DMS79 (cell line): ENCODE data around the gene STRIP1.
"Not testable (repeated sequence)": the region's sequence is repeated elsewhere in the genome, so short reads cannot be mapped to it uniquely, and the experiment has no call there.

ENCODE experiments used
- DNase-seq: peaks from one replicate; lab custom pipeline; 2025; lab: John Stamatoyannopoulos, UW

STRIP1 gene

DNA sequence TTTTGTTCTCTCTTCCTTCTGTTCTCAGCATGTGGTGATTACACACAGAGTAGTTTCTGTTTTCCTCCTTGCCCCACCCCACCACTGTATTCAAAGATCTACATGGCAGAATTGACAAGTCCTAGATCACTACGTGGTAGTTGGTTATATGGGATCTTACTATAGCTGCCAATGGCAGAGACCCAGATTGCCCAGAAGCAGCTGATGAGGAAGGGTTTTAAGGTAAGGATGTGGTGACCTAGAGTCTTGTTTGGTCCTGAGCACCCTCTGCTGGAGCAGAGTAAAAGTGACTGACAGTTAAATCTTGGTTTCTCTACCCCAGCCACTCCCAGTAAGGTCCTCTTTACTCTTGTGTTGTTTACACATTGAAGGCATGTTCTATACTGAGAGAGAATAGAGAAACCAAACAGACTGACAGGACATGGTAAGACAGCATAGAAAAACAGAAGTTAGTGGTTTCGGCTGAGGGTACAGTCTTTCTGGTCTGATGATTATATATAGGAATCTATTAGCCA is 22.8 kb upstream of the STRIP1 start:
- no peak for DNase-seq

DNA sequence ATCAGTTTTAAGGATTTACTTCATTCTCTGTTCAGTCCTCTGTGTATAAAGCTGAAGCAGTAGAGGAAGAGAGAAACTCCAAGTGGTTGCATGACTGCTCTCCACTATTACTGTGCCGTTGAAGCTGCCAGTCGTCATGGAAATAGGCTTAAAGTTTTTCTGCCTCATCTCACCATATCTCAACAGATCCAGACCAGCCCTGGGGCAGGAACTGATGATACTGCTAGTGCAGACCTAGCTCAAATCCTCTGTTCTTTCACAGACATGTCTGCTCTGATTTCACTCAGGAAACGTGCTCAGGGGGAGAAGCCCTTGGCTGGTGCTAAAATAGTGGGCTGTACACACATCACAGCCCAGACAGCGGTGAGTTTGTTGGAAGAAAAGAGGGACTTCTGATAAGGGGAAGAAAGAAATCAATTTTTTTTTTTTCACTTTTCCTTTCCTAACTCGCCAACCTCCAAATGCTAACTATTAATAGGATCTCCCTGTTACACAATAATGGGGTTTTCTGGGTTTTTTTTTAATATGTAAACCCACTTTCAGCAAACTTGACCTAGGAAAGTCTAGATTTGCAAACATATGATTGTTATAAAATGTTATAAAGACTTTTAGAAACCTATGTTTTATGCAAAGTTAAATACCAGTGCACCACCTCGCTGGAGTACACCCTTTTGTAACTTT is 22.2 kb upstream of the STRIP1 start:
- DNase-seq, result no peak

DNA sequence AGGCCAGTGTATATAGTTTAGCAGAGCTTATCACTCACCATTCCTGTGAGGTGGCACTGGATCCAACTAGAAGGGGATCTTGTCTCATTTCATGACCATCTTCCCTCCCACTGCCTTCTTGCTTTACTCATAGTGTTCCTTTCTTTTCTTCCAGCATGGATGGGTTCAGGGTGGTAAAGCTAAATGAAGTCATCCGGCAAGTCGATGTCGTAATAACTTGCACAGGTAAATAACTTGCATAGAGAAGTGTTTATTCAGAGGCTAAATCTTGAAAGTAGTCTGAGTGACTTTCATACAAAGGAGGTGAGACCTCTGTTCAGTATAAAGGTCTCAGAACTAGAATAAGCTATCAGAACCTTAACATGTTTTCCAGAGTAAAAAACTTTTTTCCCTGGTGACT is 16.6 kb upstream of the STRIP1 start:
- no peak for DNase-seq

DNA sequence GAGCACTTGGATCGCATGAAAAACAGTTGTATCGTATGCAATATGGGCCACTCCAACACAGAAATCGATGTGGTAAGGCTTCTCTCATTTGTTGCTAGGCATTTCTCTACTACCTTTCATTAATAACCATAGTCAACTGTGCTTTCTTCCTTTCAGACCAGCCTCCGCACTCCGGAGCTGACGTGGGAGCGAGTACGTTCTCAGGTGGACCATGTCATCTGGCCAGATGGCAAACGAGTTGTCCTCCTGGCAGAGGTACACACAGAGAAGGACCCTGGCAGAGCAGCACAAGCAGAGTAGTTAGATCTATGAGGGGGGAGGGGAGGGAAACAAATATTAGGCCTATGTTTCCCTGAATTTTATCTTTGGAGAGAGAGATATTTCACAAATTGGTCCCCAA is 16.0 kb upstream of the STRIP1 start:
- no peak for DNase-seq

DNA sequence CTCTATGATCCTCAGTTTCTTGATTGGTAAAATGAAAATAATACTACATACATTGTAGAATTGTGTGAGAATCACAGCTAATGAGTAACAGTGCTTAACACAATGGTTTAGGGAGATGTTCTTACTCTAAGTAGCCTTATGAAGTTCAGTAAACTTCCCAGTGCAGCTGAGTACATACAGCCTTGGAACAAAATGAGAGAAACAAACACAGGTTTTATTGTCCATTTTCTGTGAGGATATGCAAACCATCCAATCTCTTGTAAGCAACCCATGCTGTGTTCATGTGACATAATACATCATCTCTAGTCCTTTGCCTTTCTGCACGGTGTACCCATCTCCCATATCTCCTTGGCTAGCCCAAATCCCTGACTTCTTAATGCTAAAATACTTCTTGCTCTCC is 14.7 kb upstream of the STRIP1 start:
- no peak for DNase-seq

DNA sequence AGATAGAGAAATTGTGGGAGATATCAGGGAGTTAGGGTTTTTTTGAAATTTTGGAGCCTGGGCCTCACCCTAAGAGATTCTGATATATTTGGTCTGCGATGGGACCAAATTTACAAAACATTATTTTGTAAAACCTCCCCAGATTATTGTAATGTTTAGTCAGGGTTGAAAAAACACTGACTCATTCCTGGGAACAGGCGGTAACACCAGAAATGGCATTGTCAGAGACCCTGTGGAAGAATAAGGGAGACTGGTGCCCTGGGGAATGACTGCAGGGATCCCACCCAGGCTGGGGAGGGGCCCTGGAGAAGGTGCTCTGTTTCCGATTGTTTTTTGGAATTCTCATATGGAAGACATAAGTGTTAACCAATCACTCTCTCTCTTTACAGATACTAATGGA is 13.1 kb upstream of the STRIP1 start:
- DNase-seq, result no peak

DNA sequence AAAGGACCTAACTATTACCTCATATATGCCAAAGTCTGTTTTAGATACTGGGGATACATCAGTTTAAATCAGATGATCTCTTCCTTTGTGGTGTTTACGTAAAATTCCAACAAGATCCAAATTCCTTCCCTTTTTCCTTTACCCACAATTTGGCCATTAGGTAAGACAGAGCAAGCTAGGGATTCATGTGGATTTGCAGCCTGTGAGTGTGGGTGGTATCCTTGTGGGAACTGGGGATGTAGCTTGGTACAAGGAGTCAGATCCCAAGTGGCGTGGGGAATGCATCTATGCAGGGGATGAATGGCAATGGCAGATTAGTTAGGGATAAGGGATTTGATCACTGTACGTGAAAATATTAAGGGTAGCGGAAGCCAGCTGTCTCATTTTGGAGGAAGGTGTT is 9.8 kb upstream of the STRIP1 start:
- no peak for DNase-seq

DNA sequence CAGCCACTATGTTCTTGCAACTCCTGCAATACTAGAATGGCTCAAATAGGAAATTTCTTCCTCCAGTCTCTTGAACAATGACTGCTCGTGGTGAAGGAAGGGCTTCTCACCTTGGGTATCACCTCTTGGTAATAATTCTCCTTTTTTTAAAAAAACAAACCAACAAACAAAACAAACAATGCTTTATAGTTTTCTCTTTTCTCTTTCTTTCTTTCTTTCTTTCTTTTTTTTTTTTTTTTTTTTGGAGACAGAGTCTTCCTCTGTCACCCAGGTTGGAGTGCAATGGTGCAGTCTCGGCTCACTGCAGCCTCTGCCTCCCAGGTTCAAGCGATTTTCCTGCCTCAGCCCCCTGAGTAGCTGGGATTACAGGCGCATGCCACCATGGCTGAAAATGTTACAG is 3.7 kb upstream of the STRIP1 start:
- DNase-seq, result not testable (repeated sequence)

DNA sequence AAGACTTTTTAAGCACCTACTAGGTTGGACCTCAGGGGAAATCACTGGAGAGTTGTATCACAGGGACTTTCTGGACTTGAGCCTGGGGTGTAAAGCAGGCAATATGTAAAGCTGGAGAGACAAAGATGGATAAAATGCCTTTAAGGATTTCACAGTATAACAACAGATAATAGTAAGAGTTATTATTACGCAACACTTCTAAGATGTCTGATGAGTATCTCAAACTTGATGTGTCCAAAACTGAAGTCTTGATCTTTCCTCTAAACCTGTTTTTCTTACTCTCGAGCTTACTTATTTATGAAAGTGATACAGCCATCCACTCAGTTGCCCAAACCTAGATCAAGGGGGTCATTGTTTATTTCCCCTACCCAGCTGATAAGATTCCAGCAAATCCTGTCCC is 2.1 kb upstream of the STRIP1 start:
- no peak for DNase-seq

DNA sequence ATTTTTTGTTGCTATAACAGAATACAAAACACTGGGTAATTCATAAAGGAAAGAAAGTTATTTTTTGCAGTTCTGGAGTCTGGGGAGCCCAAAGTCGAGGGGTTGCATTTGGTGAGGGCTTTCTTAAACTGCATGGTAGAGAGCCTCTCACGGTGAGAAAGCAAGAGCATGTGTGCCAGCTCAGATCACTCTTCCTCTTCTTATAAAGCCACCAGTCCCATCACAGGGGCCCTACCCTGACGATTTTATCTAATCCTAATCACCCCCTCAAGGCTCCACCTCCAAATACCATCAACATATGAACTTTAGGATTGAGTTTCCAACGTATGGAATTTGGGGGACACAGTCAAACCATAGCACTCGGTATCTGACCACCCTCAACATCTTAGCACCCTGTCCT is 1.0 kb upstream of the STRIP1 start:
- no peak for DNase-seq

DNA sequence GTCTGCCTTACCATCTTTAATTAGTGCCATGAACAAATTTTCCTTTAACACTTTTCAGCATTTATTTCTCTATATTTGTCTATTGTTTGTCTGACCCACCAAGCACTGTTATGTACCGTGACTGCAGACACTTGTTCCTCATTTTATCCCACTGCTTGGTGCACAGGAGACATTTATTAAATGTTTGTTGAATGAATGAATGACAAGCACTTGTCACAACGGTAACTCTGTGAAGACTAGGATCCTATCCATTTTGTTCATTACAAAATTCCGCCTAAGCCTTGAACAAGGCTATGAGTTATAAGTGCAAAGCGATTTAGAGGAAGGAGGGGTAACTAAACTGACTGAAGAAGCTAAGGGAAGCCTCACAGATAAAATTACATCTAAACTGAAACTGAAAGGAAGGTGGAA is 379 bp upstream of the STRIP1 start:
- DNase-seq, result no peak

DNA sequence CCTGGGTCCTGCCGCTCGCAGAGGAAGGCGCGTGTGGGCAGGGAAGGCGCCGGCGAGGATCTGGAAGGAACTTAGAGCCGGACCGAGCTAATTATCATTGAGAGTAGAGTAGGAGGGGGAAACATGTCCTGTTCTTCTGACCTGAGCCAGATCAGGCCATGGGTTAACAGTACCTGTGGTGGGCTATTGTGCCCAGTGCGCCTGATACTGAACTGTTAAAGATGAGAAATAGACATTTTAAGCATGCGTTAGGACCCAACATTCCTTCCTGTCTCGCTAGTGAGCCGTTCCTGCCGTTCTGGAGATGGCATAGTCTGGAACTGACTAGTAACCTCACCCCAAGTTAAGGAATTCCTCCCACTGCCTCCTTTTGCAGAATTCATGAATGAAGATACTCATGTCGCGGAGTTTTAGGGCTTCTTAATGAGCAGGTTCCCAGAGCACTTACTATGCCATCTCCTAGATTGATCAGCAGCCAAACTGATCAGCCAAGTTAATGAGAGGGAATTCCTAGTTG is 870 bp downstream of the STRIP1 start:
- no peak for DNase-seq

DNA sequence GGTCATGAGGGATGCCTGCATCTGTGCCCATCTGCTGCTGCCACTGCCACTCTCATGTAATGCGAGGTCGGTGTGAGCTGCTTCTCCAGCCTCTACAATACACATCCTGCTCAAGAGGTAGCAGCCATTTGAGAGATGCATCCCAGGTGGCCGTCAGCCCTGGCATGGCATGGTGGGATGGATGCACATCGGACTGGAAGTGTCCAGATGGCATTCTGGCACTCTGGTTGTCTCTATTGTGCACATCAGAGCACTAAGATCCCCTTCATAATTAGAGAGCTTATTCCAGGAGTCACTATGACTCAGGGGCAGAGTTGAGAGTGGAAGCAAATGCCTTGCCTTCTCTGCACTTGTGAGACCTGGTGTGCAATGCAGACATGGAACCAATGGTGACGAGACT is 3.8 kb downstream of the STRIP1 start:
- DNase-seq, result no peak

DNA sequence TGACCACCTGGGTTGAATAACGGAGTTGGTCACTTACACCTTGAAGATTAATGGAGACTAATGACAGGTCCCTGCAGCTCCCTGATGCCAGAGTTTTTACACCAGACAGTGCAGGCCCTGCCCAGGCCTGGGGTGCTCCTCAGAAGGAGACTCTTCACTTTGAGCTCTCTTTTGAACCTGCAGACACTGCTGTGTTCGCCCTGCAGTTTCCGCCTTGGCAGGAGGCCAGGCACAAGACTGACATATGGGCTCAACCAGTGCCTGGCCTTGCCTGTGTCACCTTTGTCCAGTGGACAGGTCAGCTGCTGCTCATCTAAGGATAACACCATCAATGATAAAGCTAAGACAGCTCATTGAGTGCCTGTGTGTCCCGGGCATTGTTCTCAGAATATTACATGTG is 5.2 kb downstream of the STRIP1 start:
- DNase-seq, result no peak

DNA sequence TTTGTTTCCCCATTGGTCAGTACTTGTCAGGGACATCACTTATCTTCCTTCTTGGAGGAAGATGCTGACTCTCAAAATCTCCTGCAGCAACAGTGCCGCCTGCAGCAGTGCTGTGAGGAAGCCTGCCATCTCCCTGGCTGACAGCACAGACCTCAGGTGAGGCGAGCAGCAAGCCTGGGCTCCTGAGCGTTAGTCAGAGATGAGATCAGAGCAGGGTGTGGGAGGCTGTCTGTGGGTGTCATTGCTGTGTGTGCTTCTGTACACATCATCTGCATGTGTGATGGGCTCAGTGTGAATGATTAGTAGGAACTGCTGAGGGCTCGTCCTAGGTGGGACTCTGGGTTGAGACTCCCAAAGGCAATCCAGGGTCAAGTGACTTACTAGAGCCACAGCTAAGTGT is 6.1 kb downstream of the STRIP1 start:
- no peak for DNase-seq

DNA sequence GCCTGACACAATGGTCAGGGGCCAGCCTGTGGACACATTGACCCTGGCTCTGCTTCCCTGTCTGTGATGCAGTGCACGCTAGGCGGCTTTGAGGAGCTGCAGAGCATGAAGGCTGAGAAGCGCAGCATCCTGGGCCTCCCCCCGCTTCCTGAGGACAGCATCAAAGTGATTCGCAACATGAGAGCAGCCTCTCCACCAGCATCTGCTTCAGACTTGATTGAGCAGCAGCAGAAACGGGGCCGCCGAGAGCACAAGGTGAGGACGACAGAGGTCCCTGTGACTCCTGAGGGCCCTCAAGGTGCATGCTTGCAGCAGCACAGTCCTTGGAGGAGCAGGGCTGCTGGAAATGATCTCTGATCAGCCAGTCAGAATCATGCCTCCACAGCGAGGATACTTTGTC is 8.6 kb downstream of the STRIP1 start:
- no peak for DNase-seq

DNA sequence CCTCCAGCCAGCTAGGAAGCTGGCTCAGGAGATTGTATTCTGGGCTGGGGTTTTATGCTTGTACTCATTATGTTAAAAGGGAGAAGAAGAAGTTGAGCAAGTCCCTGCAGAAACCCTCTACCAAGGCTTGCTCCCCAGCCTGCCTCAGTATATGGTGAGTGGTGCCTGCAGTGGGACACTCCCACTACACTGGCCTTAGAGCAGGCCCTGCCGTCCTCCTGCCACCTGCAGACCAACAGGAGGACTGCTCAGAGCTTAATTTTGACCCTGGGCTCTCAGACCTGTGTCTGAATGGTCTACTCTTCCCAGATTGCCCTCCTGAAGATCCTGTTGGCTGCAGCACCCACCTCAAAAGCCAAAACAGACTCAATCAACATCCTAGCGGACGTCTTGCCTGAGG is 13.0 kb downstream of the STRIP1 start:
- DNase-seq, result no peak

DNA sequence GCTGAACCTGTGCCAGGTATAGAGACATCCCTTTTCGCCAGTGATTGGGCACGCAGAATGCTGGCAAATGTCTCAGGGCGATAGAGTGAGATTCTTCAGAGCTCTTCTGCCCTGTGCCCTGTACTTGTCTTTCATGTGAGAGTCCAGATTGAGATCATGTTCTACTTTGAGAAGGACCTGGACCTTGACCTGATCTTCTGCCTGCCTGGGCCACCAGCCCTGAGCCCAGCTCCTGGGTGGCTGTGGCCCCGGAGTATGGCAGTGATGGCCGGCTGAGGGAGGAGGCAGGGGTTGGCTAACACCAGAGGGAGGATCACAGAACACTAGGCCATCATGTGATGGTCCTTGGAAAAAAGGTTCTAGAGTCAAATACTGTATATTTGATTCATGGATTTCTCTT is 13.8 kb downstream of the STRIP1 start:
- DNase-seq, result no peak

DNA sequence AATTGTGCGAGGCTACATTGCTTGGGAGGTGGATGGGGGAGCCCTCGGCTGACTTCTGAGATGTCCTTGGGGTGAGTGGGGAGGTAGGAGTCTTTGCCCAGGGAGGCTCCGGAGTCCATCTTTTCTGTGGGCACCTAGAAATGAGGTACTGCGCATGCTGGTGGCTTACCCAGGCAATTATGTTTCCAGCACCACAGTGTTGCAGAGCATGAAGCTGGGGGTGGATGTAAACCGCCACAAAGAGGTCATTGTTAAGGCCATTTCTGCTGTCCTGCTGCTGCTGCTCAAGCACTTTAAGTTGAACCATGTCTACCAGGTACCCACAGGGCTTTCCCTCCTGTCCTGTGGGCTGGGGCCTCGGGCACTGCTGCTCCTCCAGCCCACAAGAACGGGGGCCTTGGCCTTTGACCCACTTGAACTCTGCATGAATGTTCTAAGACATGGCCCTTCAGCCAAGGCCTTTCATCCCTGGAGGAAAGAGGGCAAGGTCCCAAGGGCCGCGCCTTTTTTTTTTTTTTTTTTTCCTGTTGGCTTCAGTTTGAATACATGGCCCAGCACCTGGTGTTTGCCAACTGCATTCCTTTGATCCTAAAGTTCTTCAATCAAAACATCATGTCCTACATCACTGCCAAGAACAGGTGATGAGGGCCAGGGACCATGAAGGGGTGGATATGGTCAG is 14.6 kb downstream of the STRIP1 start:
- DNase-seq, result no peak

DNA sequence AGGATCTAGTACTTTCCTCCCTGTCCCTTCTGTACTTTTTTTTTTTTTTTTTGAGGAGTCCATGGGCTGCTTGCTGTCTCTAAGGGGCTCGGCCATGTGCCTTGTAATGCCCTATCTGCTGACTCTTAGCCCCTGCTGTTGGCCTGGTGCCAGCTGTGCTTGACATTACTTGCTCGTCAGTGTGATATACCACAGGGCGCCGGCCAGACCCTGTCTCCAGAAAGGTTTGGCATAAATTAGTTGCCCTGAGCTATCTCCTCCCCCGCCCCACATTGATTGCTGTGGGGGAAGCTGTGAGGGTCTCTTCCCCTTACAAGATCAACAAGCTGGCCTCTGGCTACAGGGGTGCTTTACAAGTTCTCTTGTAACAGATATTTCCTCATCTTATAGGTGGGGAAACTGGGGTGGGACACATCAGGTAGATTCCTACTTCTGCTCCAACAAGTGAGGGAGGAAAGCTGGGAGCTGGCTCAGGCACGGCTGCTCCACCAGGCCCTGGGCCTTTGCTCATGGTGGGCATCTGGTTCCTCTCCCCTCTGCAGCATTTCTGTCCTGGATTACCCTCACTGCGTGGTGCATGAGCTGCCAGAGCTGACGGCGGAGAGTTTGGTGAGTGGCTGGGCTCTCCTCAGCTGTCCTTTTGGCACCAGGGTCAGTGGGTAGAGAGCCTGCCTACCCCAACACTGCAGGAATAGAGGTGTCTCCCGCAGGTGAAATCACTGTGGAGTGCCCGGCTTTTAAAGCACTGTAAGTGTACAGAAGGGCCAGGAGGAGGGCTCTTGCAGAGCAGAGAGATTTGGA is 15.6 kb downstream of the STRIP1 start:
- DNase-seq, result no peak

DNA sequence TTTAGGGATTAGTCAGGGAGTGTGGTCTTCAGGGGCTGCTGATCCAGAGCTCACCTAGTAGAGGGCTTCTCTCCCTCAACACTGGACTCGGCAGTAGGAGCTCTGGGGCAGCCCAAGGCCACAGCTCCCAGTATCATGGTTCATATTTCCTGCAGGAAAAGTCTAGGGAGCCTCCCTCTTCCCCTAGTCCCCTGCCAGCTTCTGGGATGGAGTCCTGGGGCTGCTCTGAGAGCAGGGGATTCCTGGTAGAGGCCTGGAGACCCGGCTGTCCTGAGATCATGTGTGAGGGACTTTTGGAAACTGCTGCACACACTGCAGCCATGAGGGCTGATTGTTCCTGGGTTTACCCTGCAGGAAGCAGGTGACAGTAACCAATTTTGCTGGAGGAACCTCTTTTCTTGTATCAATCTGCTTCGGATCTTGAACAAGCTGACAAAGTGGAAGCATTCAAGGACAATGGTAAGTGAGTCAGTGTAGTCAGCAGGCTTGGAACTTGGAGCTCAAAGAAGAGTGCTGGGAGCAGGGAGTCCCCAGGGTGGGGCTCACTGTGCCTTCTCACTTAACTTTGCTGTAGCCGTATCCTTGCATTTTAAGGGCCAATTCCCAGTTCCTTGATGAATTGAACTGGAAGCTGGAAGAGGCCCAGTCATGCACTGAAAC is 16.3 kb downstream of the STRIP1 start:
- DNase-seq, result no peak

DNA sequence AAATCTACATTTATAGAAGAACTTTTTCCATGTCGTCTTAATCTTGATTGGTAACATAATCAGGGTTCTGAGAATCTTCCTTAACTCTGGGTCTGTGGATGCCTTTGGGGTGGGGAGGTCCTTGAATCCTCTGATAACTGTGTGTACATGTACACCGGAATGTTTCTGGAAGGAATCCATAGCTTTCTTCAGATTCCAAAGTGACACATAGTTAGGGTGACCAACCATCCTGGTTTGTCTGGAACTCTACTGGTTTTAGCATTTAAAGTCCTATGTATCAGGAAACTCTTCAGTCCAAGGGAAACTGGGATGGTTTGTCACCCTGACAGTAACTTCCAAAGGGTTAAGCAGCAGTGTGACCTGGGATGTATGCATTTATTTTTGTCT is 16.8 kb downstream of the STRIP1 start:
- no peak for DNase-seq
